GM12878 (cell line): ENCODE data around the gene NF1. TPM values are rescaled to one million over a fixed set of nuclear protein-coding genes. Genes with fewer than 3 reads are reported as not detected.

Experiments
- ATAC-seq: fragments of 200-7000 bp; cut with Tn5 transposase; 3 replicates; pipeline ENCODE4 v1.9.1; 2020; ENCODE audit warnings: mild to moderate bottlenecking, moderate library complexity
- BruUV-seq: library from RNA; stranded (reverse); fragments of 400-500 nt; replicated peaks from 2 replicates; lab custom pipeline; 2021; lab: Mats Ljungman, UMichigan
- CTCF ChIA-PET: fragments of 300-600 bp; sonication (Branson Sonifier 250); formaldehyde crosslinking; extraction: SDS; loops from one replicate; lab custom pipeline; 2021; ENCODE audit warnings: inconsistent platforms; lab: Yijun Ruan, JAX
- POLR2A ChIA-PET: fragments of 350-600 bp; formaldehyde crosslinking; extraction: SDS; loops from one replicate; lab custom pipeline; 2021; ENCODE audit warnings: inconsistent platforms; lab: Charles Lee
- RAD21 ChIA-PET: fragments of 300-600 bp; sonication (Branson Sonifier 250); formaldehyde crosslinking; loops from one replicate; lab custom pipeline; 2023; ENCODE audit warnings: antibody characterized with exemption; ENCODE audit not compliant: unreplicated experiment; lab: Charles Lee
- SMC1A ChIA-PET: fragments of 300-600 bp; sonication (Branson Sonifier 250); formaldehyde crosslinking; loops from one replicate; lab custom pipeline; 2023; ENCODE audit not compliant: unreplicated experiment, uncharacterized antibody; lab: Charles Lee
- DNase-seq: peaks from one replicate; pipeline ENCODE4 v3.0.0-alpha.2; 2011; ENCODE audit warnings: low read depth, low spot score
- FAIRE-seq: peaks from 3 replicates; lab custom pipeline; 2011; peaks lifted over from hg19 to GRCh38; lab: Jason Lieb, UNC
- H2AFZ ChIP-seq: 2 replicates; pipeline ENCODE4 v1.6.0; 2011; ENCODE audit warnings: low read depth, low read length, control low read depth; ENCODE audit not compliant: control insufficient read depth
- H3K27ac ChIP-seq: 2 replicates; pipeline ENCODE4 v1.5.1; 2011; ENCODE audit warnings: control low read depth; ENCODE audit not compliant: control insufficient read depth, insufficient read depth
- H3K27me3 ChIP-seq, 2 experiments: replicated peaks in 1 of 2; 2 replicates each; pipeline versions ENCODE4 v1.6.0 to v1.6.1; 2011; ENCODE audit warnings: low read length in 1 of 2; ENCODE audit not compliant: control insufficient read depth in 2 of 2, insufficient read depth in 2 of 2
- H3K36me3 ChIP-seq, 2 experiments: 2 replicates each; pipeline ENCODE4 v1.5.1; 2011; ENCODE audit warnings: low read length in 1 of 2; ENCODE audit not compliant: control insufficient read depth in 2 of 2, insufficient read depth in 2 of 2
- H3K4me1 ChIP-seq: 2 replicates; pipeline ENCODE4 v1.6.1; 2011; ENCODE audit warnings: mild to moderate bottlenecking, low read length, moderate library complexity, mixed read lengths; ENCODE audit not compliant: control insufficient read depth, insufficient read depth
- H3K4me2 ChIP-seq: 2 replicates; pipeline ENCODE4 v1.6.0; 2011; ENCODE audit warnings: control low read depth; ENCODE audit not compliant: control insufficient read depth, insufficient read depth
- H3K4me3 ChIP-seq: fragments of 200-600 bp; sonication (generic); 2 replicates; pipeline ENCODE4 v1.5.1; 2016
- H3K79me2 ChIP-seq: 2 replicates; pipeline ENCODE4 v1.6.0; 2011; ENCODE audit warnings: low read length; ENCODE audit not compliant: control insufficient read depth, insufficient read depth
- H3K9ac ChIP-seq: 2 replicates; pipeline ENCODE4 v1.8.0; 2011; ENCODE audit warnings: low read length, control low read depth, mixed read lengths; ENCODE audit not compliant: control insufficient read depth, insufficient read depth
- H3K9me3 ChIP-seq: replicated peaks from 3 replicates; pipeline ENCODE4 v1.5.1; 2011; ENCODE audit warnings: mild to moderate bottlenecking, low read length; ENCODE audit not compliant: control insufficient read depth, insufficient read depth
- H4K20me1 ChIP-seq: 2 replicates; pipeline ENCODE4 v1.6.0; 2011; ENCODE audit not compliant: control insufficient read depth, insufficient read depth
- CHD4 ChIP-seq: fragments of 200-600 bp; sonication (generic); IDR thresholded peaks from 2 replicates; pipeline ENCODE4 v1.6.1; 2016; ENCODE audit warnings: mild to moderate bottlenecking
- GATAD2B ChIP-seq: fragments of 450-650 bp; conservative IDR thresholded peaks from 2 replicates; pipeline ENCODE4 v1.6.1; 2017; ENCODE audit warnings: low read depth, mild to moderate bottlenecking, moderate library complexity
- NFIC ChIP-seq: IDR thresholded peaks from 2 replicates; pipeline ENCODE4 v1.6.1; 2012; ENCODE audit warnings: low read depth, mild to moderate bottlenecking, inconsistent platforms, low read length, moderate library complexity
- RAD21 ChIP-seq: IDR thresholded peaks from 2 replicates; pipeline ENCODE4 v1.6.1; 2011; ENCODE audit warnings: mild to moderate bottlenecking, low read depth, low read length, moderate library complexity; ENCODE audit not compliant: insufficient read depth
- RFX5 ChIP-seq: IDR thresholded peaks from 2 replicates; pipeline ENCODE4 v1.6.1; 2011; ENCODE audit warnings: low read depth, low read length, improper control_type of control experiment
- TCF7 ChIP-seq: IDR thresholded peaks from 2 replicates; pipeline ENCODE4 v1.6.1; 2014; ENCODE audit warnings: antibody characterized with exemption, borderline replicate concordance
- YY1 ChIP-seq: IDR thresholded peaks from 2 replicates; pipeline ENCODE4 v1.6.1; 2011; ENCODE audit warnings: low read depth, mild to moderate bottlenecking, low read length
- WGBS: methylation state at CpG from one replicate; pipeline ENCODE4 v1.1.6; 2016; ENCODE audit warnings: low lambda C conversion rate; ENCODE audit not compliant: insufficient replicate concordance, insufficient coverage; ENCODE audit errors: missing lambda C conversion rate; 5-methylcytosine and 5-hydroxymethylcytosine counted together
- in situ Hi-C: fragments of 300-500 bp; cut with MboI; formaldehyde crosslinking; loops from 9 replicates; pipeline ENCODE4 v1.14.3; 2018; ENCODE audit warnings: mixed read lengths
- intact Hi-C: fragments of 100-400 bp; cut with micrococcal nuclease; formaldehyde crosslinking; loops from one replicate; pipeline ENCODE4 v1.14.2; 2022; ENCODE audit not compliant: unreplicated experiment
- polyA plus RNA-seq, 11 experiments: library from polyadenylated mRNA; depleted of rRNA in 4 of 11; unstranded in 6 of 11; stranded (reverse) in 5 of 11; fragments of >200 nt; fragmentation: Nextera tagmentation in 4 of 11; fragmentation: Illumina TruSeq in 1 of 11; extraction: Ambion mirVana in 4 of 11; extraction: Trizol in 1 of 11; gene quantifications; 1 replicate in 1 of 11; 2 replicates in 10 of 11; pipeline versions ENCODE4 v1.2.1 to v1.2.3, GENCODE V29; 2011 to 2016; ENCODE audit warnings: inconsistent platforms in 2 of 11, missing spikeins in 2 of 11, low read depth in 1 of 11
- total RNA-seq, 4 experiments: library from RNA; depleted of rRNA in 3 of 4; stranded (reverse); fragments of >200 nt in 3 of 4; fragmentation: Illumina TruSeq in 1 of 4; extraction: Trizol in 1 of 4; gene quantifications; 2 replicates each; pipeline versions ENCODE4 v1.2.1 to v1.2.3, GENCODE V29; 2013 to 2021

The NF1 gene
- total and polyA plus RNA-seq, 10 of the 15 experiments (the other 5 are each of a cell fraction or from before 2014, with no cell fraction given): 2.5 to 31.8 (median 16.6) TPM

GRCh38 chr17:31422443-31422842 lies 327.7 kb downstream of the NF1 start:
- no peaks in the 10 kb centered on the region for H3K4me1 ChIP-seq
- ATAC-seq (no peak), FAIRE-seq (no peak), DNase-seq (no peak)
- no peaks in the 10 kb centered on the region for H3K36me3 ChIP-seq
- no peaks in the 10 kb centered on the region for H4K20me1 ChIP-seq
- ChIA-PET CTCF (no interaction called here), POLR2A (no interaction called here), SMC1A (no interaction called here), RAD21 (no interaction called here)
- no peak overlapping the region for H3K4me3 ChIP-seq
- no peak overlapping the region for H2AFZ ChIP-seq
- no TSS peak for BruUV-seq
- no peaks in the 10 kb centered on the region; the same call in 2 of the 3 replicates for H3K9me3 ChIP-seq
- H3K9ac ChIP-seq: no peak overlapping the region
- TF ChIP-seq YY1: no peak
- 20% methylated on average over 3 of the region's 3 CpGs for WGBS
- in situ Hi-C loops: no loop called here
- no peak overlapping the region for H3K27ac ChIP-seq
- intact Hi-C loops: no loop called here
- no peaks in the 10 kb centered on the region for H3K79me2 ChIP-seq
- no peaks in the 10 kb centered on the region; a peak in 1 of 4 replicates for H3K27me3 ChIP-seq
- H3K4me2 ChIP-seq: no peak overlapping the region

- H3K4me2 ChIP-seq: no peak overlapping the region
- POLR2A ChIA-PET: no interaction called here
- CTCF ChIA-PET: interaction anchor here (1.0 kb wide), 1 partner anchor 110 kb away, joined by 3 read pairs; no protein-coding TSS in a partner anchor
- TF ChIP-seq RFX5: no peak
- no peak for TF ChIP-seq CHD4
- no peak for TF ChIP-seq TCF7
- no peak for TF ChIP-seq NFIC
- no peak for TF ChIP-seq GATAD2B
- TF ChIP-seq RAD21: no peak
- H3K27ac ChIP-seq: no peak overlapping the region
- H3K36me3 ChIP-seq: no peaks in the 10 kb centered on the region
- H3K4me3 ChIP-seq: no peak overlapping the region
- H3K27me3 ChIP-seq: no peaks in the 10 kb centered on the region; a peak in 1 of 4 replicates
- intact Hi-C loops (no loop called here), in situ Hi-C loops (no loop called here)
- H3K9ac ChIP-seq: no peak overlapping the region
- H3K9me3 ChIP-seq: no peaks in the 10 kb centered on the region; the same call in 2 of the 3 replicates
- no peak for FAIRE-seq
- 46% methylated on average over 5 of the region's 5 CpGs for WGBS
- SMC1A ChIA-PET: no interaction called here
- RAD21 ChIA-PET: interaction anchor here (0.6 kb wide), 1 partner anchor 173 kb away, joined by 3 read pairs; no protein-coding TSS in a partner anchor
- no peak for ATAC-seq
- H3K79me2 ChIP-seq: no peaks in the 10 kb centered on the region
- BruUV-seq: no TSS peak
- DNase-seq: no peak
- no peaks in the 10 kb centered on the region for H3K4me1 ChIP-seq
- H2AFZ ChIP-seq: no peak overlapping the region
- no peaks in the 10 kb centered on the region for H4K20me1 ChIP-seq
These were observed 330.1 kb downstream of the NF1 start for GRCh38 chr17:31424944-31425281.
